ENCODE measurements around the gene MYPOP.

DNA sequence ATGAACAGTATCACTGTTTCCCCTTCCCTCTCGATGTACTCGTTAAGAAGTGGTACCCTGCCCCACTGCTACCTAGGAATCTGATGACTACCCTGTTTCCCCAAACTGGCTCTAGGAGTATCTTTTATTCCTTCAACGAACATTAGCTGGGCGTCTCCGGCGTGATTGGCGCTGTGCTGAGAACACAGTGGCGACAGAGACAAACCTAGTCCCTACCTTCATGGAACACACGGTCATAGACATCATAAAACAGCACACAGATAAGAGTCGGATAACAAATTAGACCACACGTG lies 40.2 kb downstream of the MYPOP start:
- TF ChIP-seq, protein P1, sequence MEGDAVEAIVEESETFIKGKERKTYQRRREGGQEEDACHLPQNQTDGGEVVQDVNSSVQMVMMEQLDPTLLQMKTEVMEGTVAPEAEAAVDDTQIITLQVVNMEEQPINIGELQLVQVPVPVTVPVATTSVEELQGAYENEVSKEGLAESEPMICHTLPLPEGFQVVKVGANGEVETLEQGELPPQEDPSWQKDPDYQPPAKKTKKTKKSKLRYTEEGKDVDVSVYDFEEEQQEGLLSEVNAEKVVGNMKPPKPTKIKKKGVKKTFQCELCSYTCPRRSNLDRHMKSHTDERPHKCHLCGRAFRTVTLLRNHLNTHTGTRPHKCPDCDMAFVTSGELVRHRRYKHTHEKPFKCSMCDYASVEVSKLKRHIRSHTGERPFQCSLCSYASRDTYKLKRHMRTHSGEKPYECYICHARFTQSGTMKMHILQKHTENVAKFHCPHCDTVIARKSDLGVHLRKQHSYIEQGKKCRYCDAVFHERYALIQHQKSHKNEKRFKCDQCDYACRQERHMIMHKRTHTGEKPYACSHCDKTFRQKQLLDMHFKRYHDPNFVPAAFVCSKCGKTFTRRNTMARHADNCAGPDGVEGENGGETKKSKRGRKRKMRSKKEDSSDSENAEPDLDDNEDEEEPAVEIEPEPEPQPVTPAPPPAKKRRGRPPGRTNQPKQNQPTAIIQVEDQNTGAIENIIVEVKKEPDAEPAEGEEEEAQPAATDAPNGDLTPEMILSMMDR (IDR thresholded peaks at IDR 0.05), result no peak
- TF ChIP-seq POLR2A (IDR thresholded peaks at IDR 0.05), result no peak
